Esophagus squamous epithelium (tissue), 4 donors: Measurements from ENCODE around the gene NUTF2.

ENCODE experiments used
- CTCF ChIP-seq, 6 experiments: fragments of 450-650 bp in 4 of 6; fragments of 200-600 bp in 2 of 6; sonication (generic) in 2 of 6; IDR thresholded peaks; one replicate each; pipeline ENCODE4 v1.5.1; 2016 to 2019; ENCODE audit warnings: antibody characterized with exemption in 6 of 6, mild to moderate bottlenecking in 4 of 6, moderate library complexity in 4 of 6
- POLR2A ChIP-seq, 4 donors: fragments of 450-650 bp; IDR thresholded peaks; one replicate each; pipeline ENCODE4 v1.6.1; 2017; ENCODE audit warnings: antibody characterized with exemption in 4 of 4, mild to moderate bottlenecking in 4 of 4, moderate library complexity in 3 of 4

- TF ChIP-seq CTCF (IDR thresholded peaks at IDR 0.05) (no peak), POLR2A (IDR thresholded peaks at IDR 0.05) (no peak)
Observed at GRCh38 chr16:67917140-67917851, 70.6 kb downstream of the NUTF2 start.
